DND-41 (cell line): Measurements from ENCODE around the gene NKAIN2.

Experiments
- ATAC-seq: fragments of 200-7000 bp; cut with Tn5 transposase; 3 replicates; pipeline ENCODE4 v1.9.1; 2021; ENCODE audit warnings: low read depth; ENCODE audit not compliant: insufficient read depth
- DNase-seq: peaks from one replicate; pipeline ENCODE4 v3.0.0-alpha.2; 2020
- H2AFZ ChIP-seq: 2 replicates; pipeline ENCODE4 v1.6.0; 2012; ENCODE audit warnings: low read depth, low read length
- H3K27ac ChIP-seq: 2 replicates; pipeline ENCODE4 v1.5.1; 2012; ENCODE audit warnings: low read length, inconsistent platforms
- H3K27me3 ChIP-seq: fragments of 200-600 bp; sonication (generic); 2 replicates; pipeline ENCODE4 v1.6.0; 2012; ENCODE audit warnings: low read length, mild to moderate bottlenecking, inconsistent platforms; ENCODE audit not compliant: insufficient read depth, poor library complexity
- H3K36me3 ChIP-seq: 2 replicates; pipeline ENCODE4 v1.5.1; 2012; ENCODE audit warnings: low read length, inconsistent platforms; ENCODE audit not compliant: insufficient read depth
- H3K4me1 ChIP-seq: 2 replicates; pipeline ENCODE4 v1.5.1; 2012; ENCODE audit warnings: mild to moderate bottlenecking, low read length; ENCODE audit not compliant: insufficient read depth
- H3K4me2 ChIP-seq: 2 replicates; pipeline ENCODE4 v1.6.0; 2012; ENCODE audit warnings: mild to moderate bottlenecking, moderate library complexity, low read length, inconsistent platforms; ENCODE audit not compliant: insufficient read depth
- H3K4me3 ChIP-seq, 2 experiments: fragments of 200-600 bp in 1 of 2; shearing (Covaris generic) in 1 of 2; 2 replicates each; pipeline ENCODE4 v1.5.1; 2012 to 2016; ENCODE audit warnings: inconsistent platforms in 2 of 2, low read length in 2 of 2, mild to moderate bottlenecking in 2 of 2, low read depth in 1 of 2, moderate library complexity in 1 of 2
- H3K79me2 ChIP-seq: 2 replicates; pipeline ENCODE4 v1.6.0; 2012; ENCODE audit warnings: low read length, inconsistent platforms; ENCODE audit not compliant: insufficient read depth
- H3K9ac ChIP-seq: 2 replicates; pipeline ENCODE4 v1.6.0; 2012; ENCODE audit warnings: low read depth, mild to moderate bottlenecking, inconsistent platforms, low read length, moderate library complexity
- H3K9me3 ChIP-seq: 2 replicates; pipeline ENCODE4 v1.5.1; 2012; ENCODE audit warnings: low read length, moderate library complexity, mild to moderate bottlenecking, inconsistent platforms; ENCODE audit not compliant: insufficient read depth, severe bottlenecking
- H4K20me1 ChIP-seq: 2 replicates; pipeline ENCODE4 v1.6.0; 2012; ENCODE audit warnings: low read length; ENCODE audit not compliant: insufficient read depth
- CTCF ChIP-seq: IDR thresholded peaks from 2 replicates; pipeline ENCODE4 v1.5.1; 2012; ENCODE audit warnings: borderline replicate concordance, low read length, moderate library complexity, mild to moderate bottlenecking; ENCODE audit not compliant: poor library complexity, severe bottlenecking; ENCODE audit errors: extremely low read depth
- EZH2 ChIP-seq: IDR thresholded peaks from 3 replicates; pipeline ENCODE4 v1.6.1; 2012; ENCODE audit warnings: borderline replicate concordance, low read depth, mild to moderate bottlenecking, moderate library complexity, low read length, inconsistent platforms; ENCODE audit not compliant: severe bottlenecking

The NKAIN2 gene

GRCh38 chr6:124535746-124536145 lies 732.1 kb downstream of the NKAIN2 start:
- Histone ChIP-seq H3K9ac (no peak overlapping the region), H2AFZ (no peak overlapping the region), H4K20me1 (no peaks in the 10 kb centered on the region), H3K79me2 (no peaks in the 10 kb centered on the region), H3K27ac (no peak overlapping the region), H3K9me3 (no peaks in the 10 kb centered on the region), H3K27me3 (no peaks in the 10 kb centered on the region), H3K4me1 (no peaks in the 10 kb centered on the region), H3K4me3 (no peak overlapping the region), H3K36me3 (no peaks in the 10 kb centered on the region), H3K4me2 (no peak overlapping the region)
- TF ChIP-seq CTCF (no peak), EZH2 (no peak)
- DNase-seq (no peak), ATAC-seq (no peak)

- H3K4me3 ChIP-seq: no peak overlapping the region
- no peak overlapping the region for H2AFZ ChIP-seq
- H3K4me2 ChIP-seq: no peak overlapping the region
- no peak for DNase-seq
- no peaks in the 10 kb centered on the region for H3K27me3 ChIP-seq
- no peaks in the 10 kb centered on the region for H3K79me2 ChIP-seq
- ATAC-seq: no peak
- H3K27ac ChIP-seq: no peak overlapping the region
- no peak overlapping the region for H3K9ac ChIP-seq
- H3K36me3 ChIP-seq: no peaks in the 10 kb centered on the region
- no peaks in the 10 kb centered on the region for H3K9me3 ChIP-seq
- no peaks in the 10 kb centered on the region for H3K4me1 ChIP-seq
- H4K20me1 ChIP-seq: no peaks in the 10 kb centered on the region
- no peak for TF ChIP-seq CTCF
- TF ChIP-seq EZH2: no peak
Observed at GRCh38 chr6:124536157-124536841, 732.6 kb downstream of the NKAIN2 start.

GRCh38 chr6:124536842-124537191 lies 733.2 kb downstream of the NKAIN2 start:
- no peak overlapping the region for H3K4me3 ChIP-seq
- H3K36me3 ChIP-seq: no peaks in the 10 kb centered on the region
- H3K9ac ChIP-seq: no peak overlapping the region
- no peak overlapping the region for H2AFZ ChIP-seq
- no peak overlapping the region for H3K27ac ChIP-seq
- H3K4me1 ChIP-seq: no peaks in the 10 kb centered on the region
- H3K27me3 ChIP-seq: no peaks in the 10 kb centered on the region
- H3K9me3 ChIP-seq: no peaks in the 10 kb centered on the region
- TF ChIP-seq EZH2 (no peak), CTCF (no peak)
- no peak for DNase-seq
- H3K4me2 ChIP-seq: no peak overlapping the region
- H3K79me2 ChIP-seq: no peaks in the 10 kb centered on the region
- no peak for ATAC-seq
- H4K20me1 ChIP-seq: no peaks in the 10 kb centered on the region
